Ectodermal cell (in vitro differentiated cells): Measurements from ENCODE around the gene STXBP5.

ENCODE experiments used
- H3K27ac ChIP-seq: 2 replicates; pipeline ENCODE4 v1.7.0; 2013; ENCODE audit warnings: mild to moderate bottlenecking, low read depth, low read length; ENCODE audit not compliant: insufficient read depth, poor library complexity, severe bottlenecking
- H3K27me3 ChIP-seq: 2 replicates; pipeline ENCODE4 v1.7.0; 2013; ENCODE audit warnings: mild to moderate bottlenecking, low read length; ENCODE audit not compliant: insufficient read depth, control insufficient read depth, poor library complexity, severe bottlenecking
- H3K36me3 ChIP-seq: one replicate; pipeline ENCODE4 v1.7.0; 2013; ENCODE audit warnings: low read length; ENCODE audit not compliant: control insufficient read depth, insufficient read depth
- H3K4me1 ChIP-seq: one replicate; pipeline ENCODE4 v1.7.0; 2013; ENCODE audit warnings: low read length; ENCODE audit not compliant: control insufficient read depth, insufficient read depth
- H3K4me3 ChIP-seq: 2 replicates; pipeline ENCODE4 v1.7.0; 2013; ENCODE audit warnings: low read depth, low read length, control low read depth; ENCODE audit not compliant: insufficient read depth
- H3K9me3 ChIP-seq: 2 replicates; pipeline ENCODE4 v1.7.0; 2013; ENCODE audit warnings: mild to moderate bottlenecking, low read length, moderate library complexity; ENCODE audit not compliant: control insufficient read depth
- WGBS, 2 experiments: methylation state at CpG; one replicate each; pipeline ENCODE4 v1.1.7; 2013; ENCODE audit warnings: missing lambda C conversion rate in 2 of 2; 5-methylcytosine and 5-hydroxymethylcytosine counted together

STXBP5 gene

DNA sequence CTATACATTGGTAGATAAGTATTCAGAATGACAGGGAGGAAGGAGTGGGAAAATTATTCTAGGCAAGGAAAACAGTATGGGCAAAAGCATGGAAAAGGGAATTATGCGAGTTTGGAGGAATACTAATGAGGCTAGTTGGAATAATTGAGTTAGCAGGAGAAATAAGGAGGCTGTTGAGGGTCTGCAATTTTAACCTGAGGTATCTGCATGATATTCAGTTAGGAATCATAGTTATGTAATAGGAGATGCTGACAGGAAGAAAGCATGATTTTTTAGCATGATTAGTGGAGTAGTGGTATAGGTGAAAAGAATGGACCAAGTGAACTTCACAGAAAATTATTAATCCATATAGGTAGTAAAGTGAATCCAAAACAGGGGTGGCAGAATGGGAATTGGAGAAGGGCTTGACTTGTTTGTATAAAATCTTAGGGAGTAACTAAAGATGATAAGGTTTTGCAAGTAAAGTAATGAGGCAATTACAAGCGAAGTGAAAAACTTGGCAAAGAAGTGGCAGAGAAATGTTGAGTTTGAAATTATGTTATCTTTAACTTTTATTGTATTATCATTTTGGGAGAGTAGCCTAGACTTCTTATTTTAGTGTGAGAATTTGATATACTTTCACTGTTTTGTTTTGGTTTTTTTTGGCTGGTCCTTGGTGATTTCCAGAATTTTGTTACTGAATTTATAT lies 5.7 kb downstream of the STXBP5 start:
- Histone ChIP-seq H3K36me3 (no peaks in the 10 kb centered on the region), H3K27ac (no peak overlapping the region), H3K4me1 (peaks cover 8% of the 10 kb centered on the region), H3K9me3 (no peaks in the 10 kb centered on the region), H3K27me3 (no peaks in the 10 kb centered on the region), H3K4me3 (no peak overlapping the region)
- 97 to 100% methylated on average over 2 of the region's 2 CpGs for WGBS, 2 experiments

GRCh38 chr6:147211349-147211748 lies 7.1 kb downstream of the STXBP5 start:
- 90 to 97% methylated on average over 2 of the region's 2 CpGs for WGBS, 2 experiments
- no peaks in the 10 kb centered on the region for H3K36me3 ChIP-seq
- H3K27ac ChIP-seq, result no peak overlapping the region
- no peaks in the 10 kb centered on the region for H3K9me3 ChIP-seq
- H3K4me1 ChIP-seq, result no peaks in the 10 kb centered on the region
- H3K27me3 ChIP-seq, result no peaks in the 10 kb centered on the region
- H3K4me3 ChIP-seq, result no peak overlapping the region

GRCh38 chr6:147211831-147212230 lies 7.6 kb downstream of the STXBP5 start:
- Histone ChIP-seq H3K4me1 (no peaks in the 10 kb centered on the region), H3K9me3 (no peaks in the 10 kb centered on the region), H3K27me3 (no peaks in the 10 kb centered on the region), H3K4me3 (no peak overlapping the region), H3K27ac (no peak overlapping the region), H3K36me3 (no peaks in the 10 kb centered on the region)
- 95 to 97% methylated on average over 3 to 4 of the region's 4 CpGs for WGBS, 2 experiments

DNA sequence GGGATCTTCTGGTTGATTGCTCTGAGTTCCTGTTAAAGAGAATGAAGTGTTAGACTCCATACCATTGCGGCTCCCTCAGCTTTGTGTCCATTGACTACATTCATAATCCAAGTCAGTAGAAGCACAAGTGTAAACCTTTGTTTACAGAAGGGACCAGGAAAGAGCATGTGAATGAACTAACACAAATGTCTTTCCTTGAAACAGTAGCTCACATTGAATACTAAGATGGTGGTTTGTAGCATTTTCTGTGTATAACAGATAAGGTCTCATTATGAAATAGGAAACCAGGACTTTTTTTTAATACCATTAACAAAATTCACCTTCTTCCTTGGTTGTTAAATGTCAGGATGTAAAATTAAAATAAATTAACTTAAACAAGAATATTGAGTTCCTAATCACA lies 8.4 kb downstream of the STXBP5 start:
- Histone ChIP-seq H3K9me3 (no peaks in the 10 kb centered on the region), H3K4me3 (no peak overlapping the region), H3K4me1 (no peaks in the 10 kb centered on the region), H3K36me3 (no peaks in the 10 kb centered on the region), H3K27me3 (no peaks in the 10 kb centered on the region), H3K27ac (no peak overlapping the region)
- 95 to 100% methylated on average over 1 of the region's 1 CpG for WGBS, 2 experiments

DNA sequence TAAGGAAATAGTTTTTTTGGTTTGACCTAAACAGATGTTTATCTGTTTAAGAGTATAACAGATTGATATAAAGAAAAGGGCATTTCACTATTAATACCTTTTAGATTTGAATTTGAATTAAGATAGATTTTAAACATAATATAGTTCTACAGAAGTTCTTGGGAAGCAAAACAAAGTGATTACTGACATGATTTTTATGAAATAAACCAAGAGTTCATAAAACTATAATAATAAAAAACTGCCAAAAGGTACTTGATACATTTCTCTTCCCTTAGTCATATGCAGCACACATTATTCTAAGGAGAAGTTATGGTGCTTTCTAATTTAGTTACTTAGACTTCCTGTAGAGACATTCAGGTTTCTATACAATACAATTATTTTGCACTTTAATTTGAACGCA lies 9.6 kb downstream of the STXBP5 start:
- whole genome bisulfite sequencing, 2 experiments, result no CpG with 5 or more reads among the region's 1 CpG
- Histone ChIP-seq H3K27ac (no peak overlapping the region), H3K9me3 (no peaks in the 10 kb centered on the region), H3K4me3 (no peak overlapping the region), H3K27me3 (no peaks in the 10 kb centered on the region), H3K4me1 (no peaks in the 10 kb centered on the region), H3K36me3 (no peaks in the 10 kb centered on the region)

GRCh38 chr6:147214248-147215227 lies 10.3 kb downstream of the STXBP5 start:
- H3K27ac ChIP-seq, result no peak overlapping the region
- H3K9me3 ChIP-seq, result no peaks in the 10 kb centered on the region
- H3K27me3 ChIP-seq, result no peaks in the 10 kb centered on the region
- H3K4me1 ChIP-seq, result no peaks in the 10 kb centered on the region
- H3K36me3 ChIP-seq, result no peaks in the 10 kb centered on the region
- H3K4me3 ChIP-seq, result no peak overlapping the region
- WGBS, 2 experiments, result 95% methylated on average over 4 to 5 of the region's 6 CpGs

DNA sequence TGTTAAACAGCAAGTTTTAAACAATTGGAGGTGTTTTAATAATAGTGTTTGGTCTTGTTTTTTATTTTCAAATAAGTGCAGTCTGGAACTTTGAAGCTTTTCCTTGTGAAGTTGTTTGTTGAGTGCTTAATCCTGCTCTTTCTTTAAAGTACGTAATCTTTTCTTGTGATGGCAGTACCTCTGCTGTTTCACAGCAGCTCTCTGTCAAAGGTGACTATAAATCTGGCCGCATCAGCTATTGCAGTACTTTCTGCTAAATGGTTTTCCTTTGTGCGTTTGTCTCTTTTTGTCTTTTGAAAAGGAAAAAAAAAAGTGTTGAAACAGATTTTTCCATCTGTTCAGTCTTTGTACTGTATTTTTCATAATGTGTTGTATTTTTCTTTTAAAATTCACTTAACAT lies 12.7 kb downstream of the STXBP5 start:
- Histone ChIP-seq H3K36me3 (no peaks in the 10 kb centered on the region), H3K27ac (no peak overlapping the region), H3K27me3 (no peaks in the 10 kb centered on the region), H3K4me1 (peaks cover 3% of the 10 kb centered on the region), H3K4me3 (no peak overlapping the region), H3K9me3 (no peaks in the 10 kb centered on the region)
- WGBS, 2 experiments, result 89 to 90% methylated on average over 3 of the region's 3 CpGs

GRCh38 chr6:147217840-147218404 lies 13.7 kb downstream of the STXBP5 start:
- Histone ChIP-seq H3K27ac (no peak overlapping the region), H3K9me3 (no peaks in the 10 kb centered on the region), H3K27me3 (no peaks in the 10 kb centered on the region), H3K36me3 (no peaks in the 10 kb centered on the region), H3K4me3 (no peak overlapping the region), H3K4me1 (peaks cover 3% of the 10 kb centered on the region)
- WGBS, 2 experiments, result 93% methylated on average over 1 of the region's 2 CpGs; no CpG with 5 or more reads in 1 of the 2 experiments

GRCh38 chr6:147218797-147219196 lies 14.6 kb downstream of the STXBP5 start:
- Histone ChIP-seq H3K36me3 (no peaks in the 10 kb centered on the region), H3K27ac (no peak overlapping the region), H3K9me3 (no peaks in the 10 kb centered on the region), H3K4me1 (peaks cover 3% of the 10 kb centered on the region), H3K27me3 (no peaks in the 10 kb centered on the region), H3K4me3 (no peak overlapping the region)
- WGBS, 2 experiments, result 99 to 100% methylated on average over 3 of the region's 3 CpGs

DNA sequence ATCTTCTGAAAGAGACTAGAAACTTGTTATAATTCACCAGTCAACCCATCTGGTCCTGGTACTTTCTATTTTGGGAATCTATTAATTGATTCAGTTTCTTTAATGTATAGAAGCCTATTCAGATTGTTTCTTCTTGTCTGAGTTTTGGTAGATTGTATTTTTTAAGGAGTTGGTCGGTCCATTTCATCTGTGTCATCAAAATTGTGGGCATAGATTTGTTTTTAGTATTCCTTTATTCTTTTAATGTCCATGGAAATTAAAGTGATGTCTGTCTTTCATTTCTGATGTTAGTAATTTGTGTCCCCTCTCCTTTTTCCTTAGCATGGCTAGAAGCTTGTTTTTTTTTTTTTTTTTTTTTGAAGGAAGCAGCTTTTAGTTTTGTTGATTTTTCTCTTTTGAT lies 15.2 kb downstream of the STXBP5 start:
- Histone ChIP-seq H3K4me3 (no peak overlapping the region), H3K36me3 (no peaks in the 10 kb centered on the region), H3K4me1 (peaks cover 3% of the 10 kb centered on the region), H3K27me3 (no peaks in the 10 kb centered on the region), H3K27ac (no peak overlapping the region), H3K9me3 (no peaks in the 10 kb centered on the region)
- 88 to 92% methylated on average over 1 of the region's 1 CpG for WGBS, 2 experiments
